ENCODE results near the gene IP6K2.

The IP6K2 gene

DNA sequence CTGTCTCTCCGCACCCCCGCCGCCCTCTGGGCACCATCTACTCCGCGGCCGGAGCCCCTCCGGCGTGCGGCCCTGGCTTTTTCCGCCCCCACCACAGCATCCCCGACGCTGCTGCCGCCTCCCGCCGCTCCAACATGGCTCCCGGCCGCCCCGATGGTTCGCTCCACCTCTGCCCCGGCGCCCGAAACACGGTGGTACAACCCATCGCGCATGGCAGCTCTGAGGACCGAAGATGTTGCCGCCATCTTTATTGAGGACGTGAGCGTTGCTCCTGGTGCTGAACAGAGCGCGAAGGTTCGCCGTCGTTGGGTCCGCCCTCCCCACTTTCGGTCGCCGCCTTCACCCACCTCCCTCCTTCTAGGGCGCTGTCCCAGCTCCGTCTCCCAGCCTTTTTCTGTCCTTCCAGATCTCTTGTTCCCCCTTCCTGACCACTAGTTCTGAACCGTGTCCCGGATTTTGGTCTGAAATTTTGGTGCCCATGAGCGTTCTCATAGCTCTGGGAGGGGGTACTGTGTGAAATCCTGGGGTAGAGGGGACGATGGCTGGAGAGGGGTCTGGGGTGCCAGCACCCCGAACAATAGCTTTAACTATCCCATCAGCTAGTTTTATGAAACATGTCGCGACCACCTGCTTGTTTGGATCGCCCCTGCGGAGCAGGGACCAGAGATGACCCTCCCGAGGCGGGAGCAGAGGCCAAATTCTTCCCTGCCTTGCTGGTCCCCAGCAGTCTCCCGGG lies 54.1 kb downstream of the IP6K2 start, which contains the start of gene CELSR3:
Gene CELSR3 (minus strand): TSS at position 134 of the 736 bp plus-strand sequence. CDS start 252 bp downstream, outside the sequence.
- CTCF ChIA-PET, result interaction anchor here (1.2 to 5.3 kb wide), 8 partner anchors 10 to 105 kb away, joined by 3 to 28 read pairs (median 6); partner anchors contain the start of gene SLC26A6
- DNase-seq (ENCODE audit: extremely low spot score), result peak; percentile 68
- POLR2A ChIA-PET, result no interaction called here
- no peak for TF ChIP-seq CTCF (IDR thresholded peaks at IDR 0.05; ENCODE audit: control extremely low read depth, extremely low read depth, low read depth, missing control alignments)

DNA sequence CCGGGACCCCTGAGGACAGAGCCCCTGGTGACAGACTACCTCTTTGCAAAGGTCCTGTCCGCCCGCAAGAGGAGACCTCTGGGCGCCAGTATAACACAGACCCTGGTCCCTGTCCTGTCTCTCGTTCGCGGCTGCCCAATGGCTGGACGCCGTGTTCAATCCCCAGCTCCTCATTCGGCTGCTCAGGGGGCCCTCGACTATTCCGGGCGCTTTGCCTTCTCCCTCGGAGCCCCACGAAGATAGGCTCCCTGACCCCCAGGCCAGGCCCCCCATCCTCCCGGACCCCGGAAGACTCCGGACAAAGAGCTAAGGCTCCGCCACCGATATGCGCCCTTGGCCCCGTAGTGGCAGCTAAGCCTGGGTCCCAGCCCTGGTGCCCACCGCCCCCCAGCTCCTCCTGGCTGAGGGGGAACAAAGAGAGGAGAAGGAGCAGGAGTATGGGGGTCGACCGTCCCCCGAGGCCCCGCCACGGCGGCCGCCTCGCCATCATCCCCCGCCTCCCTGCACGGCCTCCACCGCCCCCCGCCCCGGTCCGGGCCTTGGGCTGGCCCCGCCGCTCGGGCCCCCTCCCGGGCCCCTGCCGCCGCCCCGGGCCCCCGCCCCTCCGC lies 54.8 kb downstream of the IP6K2 start:
- ChIA-PET POLR2A (interaction anchor here (1.2 kb wide), 1 partner anchor 27 kb away, joined by 4 read pairs; the partner anchor contains the start of gene SLC26A6), CTCF (interaction anchor here (1.5 to 5.3 kb wide), 5 partner anchors 9 to 77 kb away, joined by 3 to 28 read pairs (median 19); partner anchors contain the start of gene SLC26A6)
- DNase-seq (ENCODE audit: extremely low spot score), result no peak
- TF ChIP-seq CTCF (IDR thresholded peaks at IDR 0.05; ENCODE audit: control extremely low read depth, extremely low read depth, low read depth, missing control alignments), result no peak

DNA sequence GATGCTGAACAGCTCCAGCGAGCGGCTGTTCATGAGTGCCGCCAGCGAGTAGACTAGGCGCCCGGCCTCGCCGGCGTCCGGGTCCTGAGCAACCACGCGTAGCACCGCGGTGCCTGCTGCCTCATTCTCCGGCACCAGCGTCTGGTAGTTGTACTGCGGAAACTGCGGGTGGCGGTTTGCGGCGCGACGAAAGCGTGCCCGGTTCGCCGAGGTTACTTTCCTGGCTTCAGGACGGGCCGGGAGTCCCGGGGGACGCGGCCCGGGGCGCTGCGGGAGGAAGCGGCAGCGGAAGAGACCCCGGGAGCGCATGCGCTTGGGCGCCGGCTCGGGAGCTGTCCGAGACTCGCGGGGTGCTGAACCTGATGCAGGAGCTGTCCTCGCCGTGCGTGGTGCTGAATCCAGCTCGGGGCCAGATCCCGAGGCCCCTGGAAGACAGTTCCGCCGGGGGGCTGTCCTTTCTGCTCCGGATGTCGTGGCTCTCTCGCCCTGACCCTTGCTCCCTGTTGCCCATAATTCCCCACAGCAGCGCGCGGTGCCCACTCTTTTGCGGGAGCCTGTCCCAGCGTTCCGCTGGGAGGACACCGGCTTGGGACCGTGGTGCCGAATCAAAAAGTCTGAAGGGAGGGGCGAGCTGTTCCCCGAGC lies 55.4 kb downstream of the IP6K2 start:
- TF ChIP-seq CTCF (IDR thresholded peaks at IDR 0.05; ENCODE audit: control extremely low read depth, extremely low read depth, low read depth, missing control alignments), result no peak
- DNase-seq (ENCODE audit: extremely low spot score), result peak; percentile 85
- POLR2A ChIA-PET, result interaction anchor here (1.2 kb wide), 1 partner anchor 26 kb away, joined by 4 read pairs; the partner anchor contains the start of gene SLC26A6
- CTCF ChIA-PET, result interaction anchor here (0.9 to 5.3 kb wide), 5 partner anchors 9 to 105 kb away, joined by 3 to 28 read pairs (median 5); partner anchors contain the start of genes PFKFB4 and SLC26A6

- ChIA-PET POLR2A (interaction anchor here (1.2 kb wide), 1 partner anchor 25 kb away, joined by 4 read pairs; the partner anchor contains the start of gene SLC26A6), CTCF (interaction anchor here (0.9 to 5.3 kb wide), 5 partner anchors 8 to 104 kb away, joined by 3 to 28 read pairs (median 5); partner anchors contain the start of genes PFKFB4 and SLC26A6)
- no peak for DNase-seq (ENCODE audit: extremely low spot score)
- TF ChIP-seq CTCF (IDR thresholded peaks at IDR 0.05; ENCODE audit: control extremely low read depth, extremely low read depth, low read depth, missing control alignments), result no peak
Measured at GRCh38 chr3:48660800-48661400, 56.1 kb downstream of the IP6K2 start.

DNA sequence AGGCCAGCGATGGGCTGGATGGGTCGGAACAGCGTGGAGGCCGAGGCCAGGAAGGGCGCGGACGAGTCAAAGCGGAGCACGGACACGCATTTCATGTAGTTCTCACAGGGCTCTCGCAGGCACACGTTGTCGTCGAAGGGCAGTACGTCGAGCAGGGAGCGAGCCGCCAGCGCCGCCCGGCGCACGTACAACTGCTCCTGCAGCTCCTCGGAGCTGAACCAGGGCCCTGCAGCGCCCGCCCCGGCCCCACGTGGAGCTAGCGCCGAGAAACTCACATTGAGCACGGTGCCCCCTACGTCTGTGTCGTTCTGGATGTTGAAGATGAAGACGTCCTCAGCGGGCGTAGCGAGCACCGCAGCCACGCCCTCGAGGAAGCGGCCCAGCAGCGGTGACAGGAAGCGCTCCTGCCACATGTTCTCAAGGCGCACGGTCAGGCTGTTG lies 60.2 kb downstream of the IP6K2 start:
- ChIA-PET CTCF (interaction anchor here (0.7 to 7.0 kb wide), 5 partner anchors 8 to 256 kb away, joined by 3 to 43 read pairs (median 5); partner anchors contain the start of genes NCKIPSD and SLC26A6), POLR2A (interaction anchor here (0.6 kb wide), 1 partner anchor 834 kb away, joined by 3 read pairs; no protein-coding TSS in a partner anchor)
- no peak for DNase-seq (ENCODE audit: extremely low spot score)
- TF ChIP-seq CTCF (IDR thresholded peaks at IDR 0.05; ENCODE audit: control extremely low read depth, extremely low read depth, low read depth, missing control alignments), result no peak
